Mammary epithelial cell (primary cell): ENCODE data around the gene MED14.

ENCODE experiments used
- EZH2 ChIP-seq: IDR thresholded peaks from 2 replicates; pipeline ENCODE4 v1.6.1; 2012; ENCODE audit warnings: low read length, inconsistent platforms, borderline replicate concordance
- TF ChIP-seq, protein P1 (sequence below), 2 donors: IDR thresholded peaks in 1 of 2; conservative IDR thresholded peaks in 1 of 2; 2 replicates each; pipeline ENCODE4 v1.5.1; 2011 to 2012; ENCODE audit warnings: inconsistent platforms in 2 of 2, low read length in 2 of 2, mild to moderate bottlenecking in 2 of 2, control low read depth in 1 of 2, low read depth in 1 of 2; ENCODE audit not compliant: insufficient read depth in 1 of 2; ENCODE audit errors: extremely low read depth in 1 of 2

DNA sequence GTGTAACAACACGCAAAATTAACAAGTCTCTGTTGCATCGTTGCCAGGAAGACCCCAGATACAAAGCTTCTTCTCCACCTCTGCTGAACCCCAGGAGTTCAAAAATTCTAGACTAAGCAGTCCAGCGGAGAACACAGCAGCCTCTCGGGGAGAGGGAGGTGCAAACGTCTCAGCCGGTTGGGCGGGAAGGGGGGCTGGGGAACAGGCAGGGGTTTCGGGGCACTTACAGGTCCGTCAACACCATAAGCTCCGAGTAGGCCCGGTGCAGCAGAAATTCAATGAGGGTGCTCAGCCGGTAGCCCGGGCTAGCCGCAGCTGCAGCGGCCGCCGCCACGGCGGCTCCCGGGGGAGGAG is 394 bp downstream of the MED14 start:
- TF ChIP-seq, protein P1, sequence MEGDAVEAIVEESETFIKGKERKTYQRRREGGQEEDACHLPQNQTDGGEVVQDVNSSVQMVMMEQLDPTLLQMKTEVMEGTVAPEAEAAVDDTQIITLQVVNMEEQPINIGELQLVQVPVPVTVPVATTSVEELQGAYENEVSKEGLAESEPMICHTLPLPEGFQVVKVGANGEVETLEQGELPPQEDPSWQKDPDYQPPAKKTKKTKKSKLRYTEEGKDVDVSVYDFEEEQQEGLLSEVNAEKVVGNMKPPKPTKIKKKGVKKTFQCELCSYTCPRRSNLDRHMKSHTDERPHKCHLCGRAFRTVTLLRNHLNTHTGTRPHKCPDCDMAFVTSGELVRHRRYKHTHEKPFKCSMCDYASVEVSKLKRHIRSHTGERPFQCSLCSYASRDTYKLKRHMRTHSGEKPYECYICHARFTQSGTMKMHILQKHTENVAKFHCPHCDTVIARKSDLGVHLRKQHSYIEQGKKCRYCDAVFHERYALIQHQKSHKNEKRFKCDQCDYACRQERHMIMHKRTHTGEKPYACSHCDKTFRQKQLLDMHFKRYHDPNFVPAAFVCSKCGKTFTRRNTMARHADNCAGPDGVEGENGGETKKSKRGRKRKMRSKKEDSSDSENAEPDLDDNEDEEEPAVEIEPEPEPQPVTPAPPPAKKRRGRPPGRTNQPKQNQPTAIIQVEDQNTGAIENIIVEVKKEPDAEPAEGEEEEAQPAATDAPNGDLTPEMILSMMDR (conservative IDR thresholded peaks at IDR 0.05 in 1 of 2, IDR thresholded peaks at IDR 0.05 in 1 of 2; ENCODE audit: extremely low read depth in 1 of 2, insufficient read depth in 1 of 2, low read depth in 1 of 2, low read length in 2 of 2) = no peak
- TF ChIP-seq EZH2 = no peak
